HepG2 (cell line): ENCODE results near the gene EFNA3. TPM values are rescaled to one million over a fixed set of nuclear protein-coding genes. Genes with fewer than 3 reads are reported as not detected.

Source experiments
- DBP ChIP-seq: sonication (generic); formaldehyde crosslinking; IDR thresholded peaks from 2 replicates; pipeline ENCODE4 v1.4.0; 2020; ENCODE audit warnings: missing genetic modification reagents; ENCODE audit errors: not compliant biosample characterization
- GLMP ChIP-seq: sonication (generic); formaldehyde crosslinking; IDR thresholded peaks from 2 replicates; pipeline ENCODE4 v1.9.0; 2021; ENCODE audit warnings: missing genetic modification reagents, mild to moderate bottlenecking, borderline replicate concordance
- GTF2F1 ChIP-seq: fragments of 150-350 bp; IDR thresholded peaks from 2 replicates; pipeline ENCODE4 v1.6.1; 2014; ENCODE audit warnings: low read length
- HDAC2 ChIP-seq: sonication (generic); formaldehyde crosslinking; IDR thresholded peaks from 2 replicates; pipeline ENCODE4 v1.4.0; 2020; ENCODE audit warnings: missing genetic modification reagents
- HES4 ChIP-seq: sonication (generic); formaldehyde crosslinking; IDR thresholded peaks from 2 replicates; pipeline ENCODE4 v1.9.0; 2021; ENCODE audit warnings: mild to moderate bottlenecking, missing genetic modification reagents, borderline replicate concordance
- KLF11 ChIP-seq: IDR thresholded peaks from 2 replicates; pipeline ENCODE4 v1.6.1; 2016; ENCODE audit warnings: missing compliant biosample characterization
- MAF1 ChIP-seq: sonication (generic); formaldehyde crosslinking; IDR thresholded peaks from 2 replicates; pipeline ENCODE4 v1.5.0; 2020; ENCODE audit warnings: missing genetic modification reagents, borderline replicate concordance
- MEIS2 ChIP-seq: sonication (generic); formaldehyde crosslinking; IDR thresholded peaks from 2 replicates; pipeline ENCODE4 v1.9.0; 2021; ENCODE audit warnings: mild to moderate bottlenecking, missing genetic modification reagents
- MIXL1 ChIP-seq: IDR thresholded peaks from 2 replicates; pipeline ENCODE4 v1.6.1; 2016
- MTA1 ChIP-seq: sonication (generic); formaldehyde crosslinking; IDR thresholded peaks from 2 replicates; pipeline ENCODE4 v1.4.0; 2020; ENCODE audit warnings: missing genetic modification reagents, mild to moderate bottlenecking, borderline replicate concordance
- NFRKB ChIP-seq: fragments of 450-650 bp; IDR thresholded peaks from 2 replicates; pipeline ENCODE4 v1.6.1; 2017
- NR0B2 ChIP-seq: sonication (generic); formaldehyde crosslinking; IDR thresholded peaks from 2 replicates; pipeline ENCODE4 v1.4.0; 2020; ENCODE audit warnings: mild to moderate bottlenecking, missing genetic modification reagents
- SIN3B ChIP-seq: fragments of 150-350 bp; IDR thresholded peaks from 2 replicates; pipeline ENCODE4 v1.6.1; 2014; ENCODE audit warnings: low read length
- SNAPC2 ChIP-seq: sonication (generic); formaldehyde crosslinking; IDR thresholded peaks from 2 replicates; pipeline ENCODE4 v1.8.1; 2022; ENCODE audit warnings: mild to moderate bottlenecking, missing genetic modification reagents
- SRSF9 ChIP-seq: fragments of 200-400 bp; formaldehyde crosslinking; IDR thresholded peaks from 2 replicates; pipeline ENCODE4 v1.6.1; 2018; ENCODE audit warnings: borderline replicate concordance, mild to moderate bottlenecking, low read depth, low read length; ENCODE audit not compliant: insufficient read depth, poor library complexity, severe bottlenecking
- THRA ChIP-seq: sonication (generic); formaldehyde crosslinking; IDR thresholded peaks from 2 replicates; pipeline ENCODE4 v1.4.0; 2020; ENCODE audit warnings: missing genetic modification reagents, borderline replicate concordance
- YY1 ChIP-seq: IDR thresholded peaks from 2 replicates; pipeline ENCODE4 v1.6.1; 2011; ENCODE audit warnings: low read length, low read depth, moderate library complexity, mild to moderate bottlenecking; ENCODE audit not compliant: insufficient read depth, insufficient replicate concordance
- ZBTB8A ChIP-seq: sonication (generic); formaldehyde crosslinking; IDR thresholded peaks from 2 replicates; pipeline ENCODE4 v1.4.0; 2020; ENCODE audit warnings: mild to moderate bottlenecking, low read depth, missing genetic modification reagents, borderline replicate concordance
- ZC3H13 ChIP-seq: sonication (generic); formaldehyde crosslinking; IDR thresholded peaks from 2 replicates; pipeline ENCODE4 v1.8.1; 2023; ENCODE audit warnings: mild to moderate bottlenecking, missing genetic modification reagents, moderate library complexity
- ZNF121 ChIP-seq: sonication (generic); formaldehyde crosslinking; IDR thresholded peaks from 2 replicates; pipeline ENCODE4 v1.5.0; 2020; ENCODE audit warnings: mild to moderate bottlenecking, missing genetic modification reagents
- ZNF775 ChIP-seq: sonication (generic); formaldehyde crosslinking; IDR thresholded peaks from 2 replicates; pipeline ENCODE4 v1.4.0; 2020; ENCODE audit warnings: missing genetic modification reagents, mild to moderate bottlenecking, moderate library complexity, borderline replicate concordance
- polyA plus RNA-seq, 8 experiments: library from polyadenylated mRNA; depleted of rRNA in 3 of 8; stranded (reverse) in 7 of 8; unstranded in 1 of 8; fragments of >200 nt; fragmentation: Illumina TruSeq in 4 of 8; extraction: Trizol in 4 of 8; gene quantifications; 2 replicates each; pipeline versions ENCODE4 v1.2.1 to v1.2.3, GENCODE V29; 2011 to 2016; ENCODE audit warnings: low read depth in 4 of 8, missing spikeins in 1 of 8, mixed read lengths in 1 of 8; ENCODE audit not compliant: insufficient read depth in 1 of 8
- total RNA-seq, 5 experiments: library from RNA; depleted of rRNA; stranded (reverse); fragments of >200 nt; fragmentation: Illumina TruSeq; extraction: Trizol; gene quantifications; 2 replicates each; pipeline ENCODE4 v1.2.3, GENCODE V29; 2016; ENCODE audit warnings: low read depth in 1 of 5
- TF ChIP-seq, protein P1 (sequence below): conservative IDR thresholded peaks from 2 replicates; pipeline ENCODE4 v1.6.1; 2018; ENCODE audit warnings: missing genetic modification reagents
- TF ChIP-seq, protein P2 (sequence below): IDR thresholded peaks from 2 replicates; pipeline ENCODE4 v1.6.1; 2016; ENCODE audit warnings: mild to moderate bottlenecking, missing biosample characterization, missing genetic modification reagents

The EFNA3 gene
- total and polyA plus RNA-seq, 2 of the 13 experiments (the other 11 are each of a cell fraction or from before 2014, with no cell fraction given): 1.0 to 5.7 TPM

DNA sequence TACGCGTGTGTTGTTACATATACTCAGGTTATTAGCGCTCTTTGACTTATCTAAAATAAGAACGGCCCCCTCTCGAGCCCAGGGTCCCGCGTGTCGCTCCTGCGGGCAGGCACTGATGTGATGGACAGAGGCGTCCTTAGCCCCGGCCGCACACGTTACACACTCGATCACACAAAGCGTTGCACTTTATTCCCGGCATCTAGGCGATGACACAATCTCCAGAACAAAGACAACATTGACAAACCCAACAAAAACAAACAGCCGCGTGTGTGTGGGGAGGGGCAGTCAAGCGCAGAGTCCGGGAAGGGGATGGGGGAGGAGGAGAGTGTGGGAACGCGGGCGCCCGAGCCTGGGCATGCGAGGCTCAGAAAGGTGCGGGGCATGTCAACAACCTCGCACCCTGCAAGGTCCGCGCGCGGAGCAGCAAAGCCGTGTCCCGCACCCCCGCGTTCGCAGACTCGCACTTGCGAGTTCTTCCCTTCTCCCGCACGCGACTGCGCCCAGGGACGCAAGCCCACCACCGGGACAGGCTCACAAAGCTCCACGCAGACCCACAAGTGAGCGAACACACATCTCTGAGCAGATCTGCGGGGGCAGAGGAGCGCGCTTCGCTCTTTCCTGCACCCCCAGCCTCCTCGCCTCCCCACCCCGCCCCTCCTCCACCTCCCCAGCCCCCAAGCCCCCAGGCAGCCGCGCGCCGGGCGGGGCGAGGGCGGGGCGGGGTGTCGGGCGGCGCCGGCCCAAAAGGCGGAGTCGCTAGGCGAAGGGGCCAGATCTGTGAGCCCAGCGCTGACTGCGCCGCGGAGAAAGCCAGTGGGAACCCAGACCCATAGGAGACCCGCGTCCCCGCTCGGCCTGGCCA is 48.7 kb downstream of the EFNA3 start, which contains the start of gene EFNA1 (continued):
- TF ChIP-seq GLMP (CRISPR knock-in tag): no peak
- no peak for TF ChIP-seq DBP (CRISPR knock-in tag)
- TF ChIP-seq KLF11 (CRISPR knock-in tag): peak; percentile 96; the same call in 1 of the 2 replicates
- no peak for TF ChIP-seq MAF1 (CRISPR knock-in tag)
- TF ChIP-seq HES4 (CRISPR knock-in tag): 0 out of 2 replicates have a peak, but pooled peaks have one; percentile 41
- TF ChIP-seq THRA (CRISPR knock-in tag): peak; percentile 91
- peak; percentile 79; the same call in 1 of the 2 replicates for TF ChIP-seq MEIS2 (CRISPR knock-in tag)
- TF ChIP-seq ZNF775: no peak
- peak; percentile 36 for TF ChIP-seq YY1
- TF ChIP-seq GTF2F1: peak; percentile 69; the same call in 1 of the 2 replicates
- no peak; the same call in 1 of the 2 replicates for TF ChIP-seq ZC3H13 (CRISPR knock-in tag)
- no peak; the same call in 1 of the 2 replicates for TF ChIP-seq ZBTB8A (CRISPR knock-in tag)
- peak; percentile 89 for TF ChIP-seq HDAC2 (CRISPR knock-in tag)
- TF ChIP-seq SIN3B: peak; percentile 51; the same call in 1 of the 2 replicates
- peak; percentile 63 for TF ChIP-seq MTA1
- TF ChIP-seq, protein P1, sequence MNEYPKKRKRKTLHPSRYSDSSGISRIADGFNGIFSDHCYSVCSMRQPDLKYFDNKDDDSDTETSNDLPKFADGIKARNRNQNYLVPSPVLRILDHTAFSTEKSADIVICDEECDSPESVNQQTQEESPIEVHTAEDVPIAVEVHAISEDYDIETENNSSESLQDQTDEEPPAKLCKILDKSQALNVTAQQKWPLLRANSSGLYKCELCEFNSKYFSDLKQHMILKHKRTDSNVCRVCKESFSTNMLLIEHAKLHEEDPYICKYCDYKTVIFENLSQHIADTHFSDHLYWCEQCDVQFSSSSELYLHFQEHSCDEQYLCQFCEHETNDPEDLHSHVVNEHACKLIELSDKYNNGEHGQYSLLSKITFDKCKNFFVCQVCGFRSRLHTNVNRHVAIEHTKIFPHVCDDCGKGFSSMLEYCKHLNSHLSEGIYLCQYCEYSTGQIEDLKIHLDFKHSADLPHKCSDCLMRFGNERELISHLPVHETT (CRISPR knock-in tag): peak; percentile 60; the same call in 1 of the 2 replicates
- TF ChIP-seq, protein P2, sequence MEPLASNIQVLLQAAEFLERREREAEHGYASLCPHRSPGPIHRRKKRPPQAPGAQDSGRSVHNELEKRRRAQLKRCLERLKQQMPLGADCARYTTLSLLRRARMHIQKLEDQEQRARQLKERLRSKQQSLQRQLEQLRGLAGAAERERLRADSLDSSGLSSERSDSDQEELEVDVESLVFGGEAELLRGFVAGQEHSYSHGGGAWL: no peak
- peak; percentile 28; the same call in 1 of the 2 replicates for TF ChIP-seq SNAPC2 (CRISPR knock-in tag)
- TF ChIP-seq NFRKB: no peak
- peak; percentile 44; the same call in 1 of the 2 replicates for TF ChIP-seq ZNF121 (CRISPR knock-in tag)
- peak; percentile 75; the same call in 1 of the 2 replicates for TF ChIP-seq NR0B2 (CRISPR knock-in tag)
- peak; percentile 85; the same call in 1 of the 2 replicates for TF ChIP-seq MIXL1 (CRISPR knock-in tag)
- TF ChIP-seq SRSF9: no peak
